CD1c-positive myeloid dendritic cell (primary cell): ENCODE results near the gene ENG.
A peak's percentile ranks its signal among the peaks of the same experiment; 100 is the strongest.

Source experiments
- DNase-seq: peaks from one replicate; pipeline ENCODE4 v3.0.0-alpha.2; 2016; ENCODE audit errors: extremely low spot score

ENG gene

GRCh38 chr9:127865645-127866464, 11.4 kb upstream of the ENG start:
- no peak for DNase-seq

- peak; percentile 61 for DNase-seq
Measured at GRCh38 chr9:127863191-127863621, 8.7 kb upstream of the ENG start.

GRCh38 chr9:127862075-127863011, 7.9 kb upstream of the ENG start:
- DNase-seq: peak; percentile 87

GRCh38 chr9:127860779-127861178, 6.3 kb upstream of the ENG start:
- no peak for DNase-seq

- no peak for DNase-seq
Measured at GRCh38 chr9:127860260-127860659, 5.8 kb upstream of the ENG start.

- no peak for DNase-seq
Measured at GRCh38 chr9:127858041-127858512, 3.6 kb upstream of the ENG start.

GRCh38 chr9:127857278-127857677, 2.8 kb upstream of the ENG start:
- DNase-seq: no peak

- DNase-seq: no peak
Measured at GRCh38 chr9:127856729-127857116, 2.3 kb upstream of the ENG start.

GRCh38 chr9:127856094-127856728, 1.8 kb upstream of the ENG start:
- DNase-seq: no peak

GRCh38 chr9:127855522-127855921, 1.1 kb upstream of the ENG start:
- no peak for DNase-seq

- no peak for DNase-seq
Measured at GRCh38 chr9:127854960-127855359, 502 bp upstream of the ENG start.

GRCh38 chr9:127853312-127854183, 910 bp downstream of the ENG start:
- DNase-seq: peak; percentile 60

- no peak for DNase-seq
Measured at GRCh38 chr9:127852829-127853228, 1.6 kb downstream of the ENG start.

- no peak for DNase-seq
Measured at GRCh38 chr9:127850286-127850830, 4.1 kb downstream of the ENG start.

GRCh38 chr9:127848756-127849504, 5.5 kb downstream of the ENG start:
- peak; percentile 0 for DNase-seq

GRCh38 chr9:127847833-127848755, 6.4 kb downstream of the ENG start:
- peak; percentile 0 for DNase-seq

- peak; percentile 7 for DNase-seq
Measured at GRCh38 chr9:127847178-127847510, 7.3 kb downstream of the ENG start.

- peak; percentile 1 for DNase-seq
Measured at GRCh38 chr9:127846443-127847177, 7.8 kb downstream of the ENG start.
